Body of pancreas (tissue), 4 donors: ENCODE results near the gene TMEM238L. TPM values are rescaled to one million over a fixed set of nuclear protein-coding genes. Genes with fewer than 3 reads are reported as not detected.

Experiments used
- ATAC-seq: fragments of 150-250 bp; one replicate; pipeline ENCODE4 v1.9.1; 2016
- DNase-seq, 4 donors: peaks; one replicate each; pipeline ENCODE4 v3.0.0-alpha.2; 2019
- H3K27ac ChIP-seq, 4 donors: fragments of 200-600 bp; sonication (generic); 1 replicate in 3 of 4; 2 replicates in 1 of 4; pipeline versions ENCODE4 v1.5.1 to v1.6.1; 2016 to 2019; ENCODE audit warnings: mild to moderate bottlenecking in 1 of 4, mixed read lengths in 1 of 4, moderate library complexity in 1 of 4
- H3K27me3 ChIP-seq, 2 donors: fragments of 200-600 bp; sonication (generic); one replicate each; pipeline ENCODE4 v1.6.0; 2016; ENCODE audit warnings: mild to moderate bottlenecking in 1 of 2
- H3K36me3 ChIP-seq, 2 donors: fragments of 200-600 bp; sonication (generic); replicated peaks in 1 of 2; 2 replicates each; pipeline ENCODE4 v1.5.1; 2016; ENCODE audit warnings: low read depth in 2 of 2; ENCODE audit not compliant: insufficient read depth in 1 of 2
- H3K4me1 ChIP-seq: fragments of 200-600 bp; sonication (generic); one replicate; pipeline ENCODE4 v1.6.0; 2016
- H3K4me3 ChIP-seq, 2 donors: fragments of 200-600 bp; sonication (generic); 1 replicate in 1 of 2; 2 replicates in 1 of 2; pipeline ENCODE4 v1.5.1; 2016 to 2019
- H3K9me3 ChIP-seq, 3 donors: fragments of 200-600 bp; sonication (generic); 1 replicate in 2 of 3; 2 replicates in 1 of 3; pipeline ENCODE4 v1.5.1; 2016
- POLR2A ChIP-seq, 3 donors: fragments of 450-650 bp; IDR thresholded peaks; one replicate each; pipeline ENCODE4 v1.6.1; 2016; ENCODE audit warnings: antibody characterized with exemption in 3 of 3, mild to moderate bottlenecking in 2 of 3
- WGBS, 2 donors: methylation state at CpG; one replicate each; pipeline ENCODE4 v1.1.5; 2017; 5-methylcytosine and 5-hydroxymethylcytosine counted together
- intact Hi-C: fragments of 100-400 bp; cut with DNase I; formaldehyde crosslinking; loops from one replicate; pipeline ENCODE4 v1.15.1; 2023
- small RNA-seq: library from RNA; depleted of rRNA; stranded (forward); fragments of <200 nt; gene quantifications from one replicate; pipeline ENCODE3, GENCODE V24; 2016
- total RNA-seq, 2 donors: library from RNA; depleted of rRNA; stranded (reverse); fragments of >200 nt; gene quantifications; one replicate each; pipeline ENCODE4 v1.1.0, GENCODE V29; 2016
- TF ChIP-seq, protein P1 (sequence below), 7 experiments: fragments of 450-650 bp in 4 of 7; fragments of 200-600 bp in 3 of 7; sonication (generic) in 3 of 7; IDR thresholded peaks; one replicate each; pipeline ENCODE4 v1.5.1; 2016 to 2019; ENCODE audit warnings: antibody characterized with exemption in 7 of 7

The TMEM238L gene
- total RNA-seq, 2 donors from 2014 or later, result not detected

DNA sequence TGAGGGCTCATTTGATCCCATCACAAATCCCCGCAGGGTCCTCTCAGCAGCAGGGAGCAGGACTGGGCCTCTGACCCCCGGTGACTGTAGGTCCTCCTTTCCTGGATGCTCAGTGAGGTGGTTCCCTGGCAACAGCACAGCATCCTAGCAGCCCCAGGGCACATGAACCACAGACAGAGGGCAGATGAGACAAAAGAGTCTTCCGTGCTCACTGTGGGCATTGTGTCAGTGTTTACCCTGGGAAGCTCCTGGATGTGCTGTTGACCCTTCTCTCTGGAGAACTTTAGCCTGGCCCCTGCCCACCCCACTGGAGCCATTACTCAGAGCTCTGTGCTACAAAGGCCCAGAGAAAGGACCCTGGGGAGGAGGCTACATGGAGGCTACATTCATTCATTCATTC lies 52.3 kb downstream of the TMEM238L start:
- Histone ChIP-seq H3K9me3 (no peaks in the 10 kb centered on the region), H3K27me3 (no peaks in the 10 kb centered on the region), H3K36me3 (no peaks in the 10 kb centered on the region), H3K4me3 (no peak overlapping the region), H3K27ac (no peak overlapping the region), H3K4me1 (peaks cover 12% of the 10 kb centered on the region)
- no peak for TF ChIP-seq POLR2A (IDR thresholded peaks at IDR 0.05)
- 80 to 95% methylated on average over 1 to 3 of the region's 3 CpGs for WGBS, 2 donors
- DNase-seq, result no peak
- intact Hi-C loops, result no loop called here
- ATAC-seq, result no peak

DNA sequence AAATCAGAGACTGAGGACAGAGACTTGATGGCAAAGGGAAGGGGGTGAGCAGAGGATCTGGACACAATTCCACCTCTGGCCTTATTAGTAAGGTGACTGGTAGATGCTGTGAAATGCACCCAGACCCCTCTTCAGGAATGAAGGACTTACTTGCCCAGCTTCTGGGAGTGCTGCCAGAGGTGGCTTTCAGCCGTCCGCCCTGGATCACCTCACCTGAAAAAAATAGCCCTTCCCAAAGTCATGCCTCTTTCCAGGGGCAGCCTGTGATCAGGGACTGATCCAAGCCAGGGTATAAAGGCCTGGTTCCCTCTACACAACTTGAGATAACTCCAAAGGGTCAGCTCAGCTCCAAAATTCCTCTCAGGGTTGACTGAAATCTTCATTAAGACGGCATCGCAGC lies 53.7 kb downstream of the TMEM238L start:
- intact Hi-C loops, result no loop called here
- Histone ChIP-seq H3K4me3 (no peak overlapping the region), H3K9me3 (no peaks in the 10 kb centered on the region), H3K36me3 (no peaks in the 10 kb centered on the region), H3K27me3 (no peaks in the 10 kb centered on the region), H3K4me1 (no peaks in the 10 kb centered on the region), H3K27ac (no peak overlapping the region)
- DNase-seq (no peak), ATAC-seq (no peak)
- WGBS, 2 donors, result 92 to 96% methylated on average over 4 of the region's 4 CpGs
- TF ChIP-seq, protein P1, sequence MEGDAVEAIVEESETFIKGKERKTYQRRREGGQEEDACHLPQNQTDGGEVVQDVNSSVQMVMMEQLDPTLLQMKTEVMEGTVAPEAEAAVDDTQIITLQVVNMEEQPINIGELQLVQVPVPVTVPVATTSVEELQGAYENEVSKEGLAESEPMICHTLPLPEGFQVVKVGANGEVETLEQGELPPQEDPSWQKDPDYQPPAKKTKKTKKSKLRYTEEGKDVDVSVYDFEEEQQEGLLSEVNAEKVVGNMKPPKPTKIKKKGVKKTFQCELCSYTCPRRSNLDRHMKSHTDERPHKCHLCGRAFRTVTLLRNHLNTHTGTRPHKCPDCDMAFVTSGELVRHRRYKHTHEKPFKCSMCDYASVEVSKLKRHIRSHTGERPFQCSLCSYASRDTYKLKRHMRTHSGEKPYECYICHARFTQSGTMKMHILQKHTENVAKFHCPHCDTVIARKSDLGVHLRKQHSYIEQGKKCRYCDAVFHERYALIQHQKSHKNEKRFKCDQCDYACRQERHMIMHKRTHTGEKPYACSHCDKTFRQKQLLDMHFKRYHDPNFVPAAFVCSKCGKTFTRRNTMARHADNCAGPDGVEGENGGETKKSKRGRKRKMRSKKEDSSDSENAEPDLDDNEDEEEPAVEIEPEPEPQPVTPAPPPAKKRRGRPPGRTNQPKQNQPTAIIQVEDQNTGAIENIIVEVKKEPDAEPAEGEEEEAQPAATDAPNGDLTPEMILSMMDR (IDR thresholded peaks at IDR 0.05), result no peak
- TF ChIP-seq POLR2A (IDR thresholded peaks at IDR 0.05), result no peak

DNA sequence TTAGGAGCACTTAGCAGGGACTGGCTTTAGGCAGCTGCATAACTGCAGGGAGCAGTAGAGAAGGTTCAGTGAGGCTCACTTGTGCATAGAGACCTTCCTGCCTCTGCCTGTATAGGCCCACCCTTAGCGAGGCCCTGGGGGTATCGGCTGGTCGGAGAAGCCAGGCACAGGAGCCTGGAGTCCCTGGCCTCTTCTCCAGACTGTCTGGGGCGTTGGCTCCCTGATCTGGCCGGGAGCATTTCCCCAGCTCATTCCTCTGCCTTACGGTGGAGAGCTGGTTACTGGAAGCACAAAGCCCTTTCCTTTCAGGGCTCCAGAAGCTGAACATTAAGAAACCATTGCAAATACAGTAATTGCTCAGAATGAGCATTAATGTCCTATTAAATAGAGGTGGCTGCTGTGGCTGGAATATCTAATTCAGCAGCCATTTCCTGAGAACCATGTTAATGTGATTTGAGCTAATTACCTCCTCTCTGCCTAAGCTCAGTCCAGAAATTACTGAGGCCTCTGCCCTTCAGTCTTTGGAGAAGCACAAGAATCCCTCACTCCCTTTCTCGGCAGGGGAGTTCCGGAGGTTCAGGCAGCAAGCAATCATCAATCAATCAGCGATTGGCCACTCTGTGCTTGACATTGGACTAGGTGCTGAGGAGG lies 55.2 kb downstream of the TMEM238L start:
- TF ChIP-seq, protein P1 (IDR thresholded peaks at IDR 0.05), result no peak
- TF ChIP-seq POLR2A (IDR thresholded peaks at IDR 0.05), result no peak
- no peak overlapping the region for H3K4me3 ChIP-seq
- intact Hi-C loops, result loop anchor here (5.0 kb wide), 1 partner anchor 99 kb away; no protein-coding TSS in a partner anchor
- no peak for DNase-seq
- no peaks in the 10 kb centered on the region for H3K9me3 ChIP-seq
- H3K36me3 ChIP-seq, result no peaks in the 10 kb centered on the region
- H3K27me3 ChIP-seq, result no peaks in the 10 kb centered on the region
- ATAC-seq, result no peak
- no peak overlapping the region for H3K27ac ChIP-seq
- peaks cover 9% of the 10 kb centered on the region for H3K4me1 ChIP-seq
- 52 to 65% methylated on average over 9 of the region's 9 CpGs for WGBS, 2 donors

DNA sequence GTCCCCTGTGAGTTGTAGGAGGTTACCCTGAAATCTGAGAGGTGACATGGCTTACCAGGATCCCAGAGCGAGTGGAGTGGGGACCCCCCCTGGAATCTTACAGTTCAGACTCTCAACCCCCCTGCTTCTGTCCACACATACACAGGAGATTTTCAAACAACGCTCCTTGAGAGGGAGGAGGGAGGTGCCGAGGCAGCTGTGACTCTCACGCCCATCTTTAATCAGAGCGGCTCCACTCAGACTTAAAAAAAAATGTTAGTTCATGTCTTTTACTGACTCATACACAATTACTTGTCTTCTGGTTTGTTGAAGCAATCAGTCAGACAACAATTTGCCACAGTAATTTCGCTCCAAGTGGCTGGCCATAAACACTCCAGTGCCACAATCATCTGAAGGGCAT lies 58.7 kb downstream of the TMEM238L start:
- no peak overlapping the region for H3K27ac ChIP-seq
- DNase-seq, result no peak
- no peaks in the 10 kb centered on the region for H3K27me3 ChIP-seq
- no peak for TF ChIP-seq POLR2A (IDR thresholded peaks at IDR 0.05)
- TF ChIP-seq, protein P1 (IDR thresholded peaks at IDR 0.05), result no peak
- H3K36me3 ChIP-seq, result no peaks in the 10 kb centered on the region
- no peak overlapping the region for H3K4me3 ChIP-seq
- ATAC-seq, result no peak
- peaks cover 9% of the 10 kb centered on the region for H3K4me1 ChIP-seq
- H3K9me3 ChIP-seq, result no peaks in the 10 kb centered on the region
- intact Hi-C loops, result loop anchor here (5.0 kb wide), 1 partner anchor 102 kb away; no protein-coding TSS in a partner anchor
- WGBS, 2 donors, result 60 to 68% methylated on average over 6 of the region's 6 CpGs

Small RNA genes within 50 kb of the gene (small RNA-seq; reads per million reads assigned to genes)
- gene AC015908.2 (not detected), gene TMEM238L (not detected)

Other genes starting within 250 kb of the TMEM238L start
- gene MYH3, start 146.8 kb downstream of the TMEM238L start, total RNA-seq, result 1 to 10 TPM; 1.6 to 4.0 TPM
- gene SCO1, start 106.6 kb downstream of the TMEM238L start, total RNA-seq, result 10 to 100 TPM; 20.5 to 46.5 TPM
- gene ADPRM, start 106.5 kb downstream of the TMEM238L start, total RNA-seq, result 1 to 10 TPM; 2.3 to 6.2 TPM
- 10 to 100 TPM in 1 of 2 donors, 1 to 10 TPM in 1; 4.4 to 11.5 TPM for gene TMEM220, start 74.1 kb downstream of the TMEM238L start, total RNA-seq
- under 1 TPM in 1 of 2 donors, not detected in 1; 0.78 TPM for gene PIRT, start 34.0 kb upstream of the TMEM238L start, total RNA-seq